ENCODE measurements around the gene GOSR1. TPM values are rescaled to one million over a fixed set of nuclear protein-coding genes. Genes with fewer than 3 reads are reported as not detected.
A peak's percentile ranks its signal among the peaks of the same experiment; 100 is the strongest.

GOSR1 gene
- total RNA-seq (10 to 100 TPM; 19.7 to 30.1 (median 26.6) TPM), polyA plus RNA-seq (10 to 100 TPM; 11.7 to 14.2 TPM)

DNA sequence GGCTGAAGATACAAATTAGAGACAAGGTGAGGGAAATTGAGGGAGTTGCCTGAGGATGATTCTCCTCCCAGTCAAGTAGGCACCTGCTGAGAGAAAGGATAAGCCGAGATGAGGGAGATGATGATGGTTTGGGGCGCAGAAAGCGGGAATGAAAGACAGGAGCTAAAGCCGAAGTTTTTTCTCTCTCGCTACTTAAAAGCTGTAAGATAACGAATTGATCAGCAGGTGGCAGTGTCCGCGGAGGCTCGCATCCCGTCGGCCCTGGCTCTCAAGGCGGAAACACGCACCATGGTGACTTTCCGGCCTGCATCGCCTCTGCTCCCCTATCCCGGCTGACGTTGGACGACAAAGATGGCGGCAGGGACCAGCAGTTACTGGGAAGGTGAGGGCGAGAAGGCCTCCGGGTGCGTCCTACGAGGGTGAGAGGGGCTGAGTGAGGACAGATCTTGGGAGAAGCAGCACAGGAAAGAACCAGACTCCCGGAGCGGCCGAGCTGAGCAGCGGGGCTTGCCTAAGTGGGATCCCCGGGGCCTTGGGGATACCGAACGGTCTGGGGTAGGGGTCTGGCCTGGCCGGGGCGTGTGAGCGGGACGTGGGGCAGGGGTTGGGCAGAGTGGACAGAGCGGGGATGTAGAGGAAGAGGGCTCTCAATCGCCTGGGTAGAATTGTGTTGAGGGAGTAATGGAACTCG, at the start of gene GOSR1:
Gene GOSR1 (plus strand): TSS at position 326 of the 691 bp plus-strand sequence. CDS start 26 bp downstream, at position 352.
- FAIRE-seq (peak; percentile 53), ATAC-seq (peak; percentile 100), DNase-seq (peak; percentile 89 to 96 (median 92))
- Histone ChIP-seq H3K4me1 (peaks cover 0 to 10% (median 8%) of the 10 kb centered on the region in 3 donors), H3K36me3 (peaks cover 0 to 20% (median 0%) of the 10 kb centered on the region in 3 donors), H3K27ac (peak within 1 kb of the TSS; percentile 82 to 90 (median 86)), H3K27me3 (no peaks in the 10 kb centered on the region), H3K9me3 (no peaks in the 10 kb centered on the region), H3K4me3 (peak within 1 kb of the TSS; percentile 74 to 95 (median 86))
- TF ChIP-seq, protein P1, sequence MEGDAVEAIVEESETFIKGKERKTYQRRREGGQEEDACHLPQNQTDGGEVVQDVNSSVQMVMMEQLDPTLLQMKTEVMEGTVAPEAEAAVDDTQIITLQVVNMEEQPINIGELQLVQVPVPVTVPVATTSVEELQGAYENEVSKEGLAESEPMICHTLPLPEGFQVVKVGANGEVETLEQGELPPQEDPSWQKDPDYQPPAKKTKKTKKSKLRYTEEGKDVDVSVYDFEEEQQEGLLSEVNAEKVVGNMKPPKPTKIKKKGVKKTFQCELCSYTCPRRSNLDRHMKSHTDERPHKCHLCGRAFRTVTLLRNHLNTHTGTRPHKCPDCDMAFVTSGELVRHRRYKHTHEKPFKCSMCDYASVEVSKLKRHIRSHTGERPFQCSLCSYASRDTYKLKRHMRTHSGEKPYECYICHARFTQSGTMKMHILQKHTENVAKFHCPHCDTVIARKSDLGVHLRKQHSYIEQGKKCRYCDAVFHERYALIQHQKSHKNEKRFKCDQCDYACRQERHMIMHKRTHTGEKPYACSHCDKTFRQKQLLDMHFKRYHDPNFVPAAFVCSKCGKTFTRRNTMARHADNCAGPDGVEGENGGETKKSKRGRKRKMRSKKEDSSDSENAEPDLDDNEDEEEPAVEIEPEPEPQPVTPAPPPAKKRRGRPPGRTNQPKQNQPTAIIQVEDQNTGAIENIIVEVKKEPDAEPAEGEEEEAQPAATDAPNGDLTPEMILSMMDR (IDR thresholded peaks at IDR 0.05), result peak; percentile 52 to 69 (median 61)
- WGBS, 2 donors, result 0% methylated on average over 37 of the region's 37 CpGs
- intact Hi-C loops (cut with DNase I), result no loop called here

DNA sequence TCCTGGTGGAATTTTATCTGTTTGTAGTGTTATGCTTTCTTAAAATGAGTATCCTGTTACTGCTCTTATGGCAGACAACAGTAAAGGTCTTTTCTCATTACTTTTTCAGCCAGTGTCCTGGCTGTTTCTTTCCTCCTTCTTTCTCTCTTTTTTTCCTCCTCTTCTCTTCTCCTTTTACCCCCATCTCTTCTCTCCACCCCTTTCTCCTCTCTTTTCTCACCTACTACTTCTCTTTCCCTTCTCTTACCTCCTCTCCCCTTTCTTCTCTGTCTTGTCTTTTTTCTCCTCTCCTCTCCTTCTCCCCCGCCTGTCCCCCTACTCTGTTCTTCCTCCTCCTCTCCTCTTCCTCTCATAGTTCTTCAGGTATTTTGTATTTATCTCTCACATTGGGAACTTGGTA, 49.6 kb upstream of the GOSR1 start:
- WGBS, 2 donors, result 82 to 100% methylated on average over 1 of the region's 1 CpG
- intact Hi-C loops (cut with DNase I), result no loop called here
- Histone ChIP-seq H3K36me3 (peaks cover 0 to 7% (median under 1%) of the 10 kb centered on the region in 3 donors), H3K4me1 (no peaks in the 10 kb centered on the region), H3K27ac (no peak overlapping the region), H3K4me3 (no peak overlapping the region), H3K27me3 (no peaks in the 10 kb centered on the region), H3K9me3 (no peaks in the 10 kb centered on the region)
- TF ChIP-seq, protein P1 (IDR thresholded peaks at IDR 0.05), result no peak
- FAIRE-seq (no peak), ATAC-seq (no peak), DNase-seq (no peak)

DNA sequence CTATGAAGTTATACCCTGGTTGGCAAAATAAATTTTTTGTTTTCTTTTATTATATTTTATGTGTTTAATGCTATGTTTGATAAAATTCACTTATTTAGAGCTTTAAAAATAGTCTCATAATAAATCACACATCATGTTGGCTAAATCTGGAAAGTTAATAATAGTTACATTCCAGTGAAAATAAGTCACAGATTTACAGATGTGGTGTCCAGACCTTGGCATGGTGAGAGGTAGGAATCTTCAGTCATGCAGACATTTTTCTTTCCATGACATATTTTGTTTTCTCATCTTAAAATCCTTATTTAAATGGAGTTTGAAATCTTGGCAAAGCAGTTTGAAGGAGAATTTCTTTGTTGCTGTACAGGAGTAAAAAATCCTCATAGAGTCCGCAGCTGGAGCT, 48.1 kb upstream of the GOSR1 start:
- H3K4me3 ChIP-seq, result no peak overlapping the region
- H3K27me3 ChIP-seq, result no peaks in the 10 kb centered on the region
- FAIRE-seq (peak; percentile 56), DNase-seq (no peak), ATAC-seq (no peak)
- H3K4me1 ChIP-seq, result no peaks in the 10 kb centered on the region
- intact Hi-C loops (cut with DNase I), result no loop called here
- 94 to 95% methylated on average over 1 of the region's 1 CpG for WGBS, 2 donors
- no peaks in the 10 kb centered on the region for H3K36me3 ChIP-seq
- TF ChIP-seq, protein P1 (IDR thresholded peaks at IDR 0.05), result no peak
- H3K9me3 ChIP-seq, result no peaks in the 10 kb centered on the region
- no peak overlapping the region for H3K27ac ChIP-seq

DNA sequence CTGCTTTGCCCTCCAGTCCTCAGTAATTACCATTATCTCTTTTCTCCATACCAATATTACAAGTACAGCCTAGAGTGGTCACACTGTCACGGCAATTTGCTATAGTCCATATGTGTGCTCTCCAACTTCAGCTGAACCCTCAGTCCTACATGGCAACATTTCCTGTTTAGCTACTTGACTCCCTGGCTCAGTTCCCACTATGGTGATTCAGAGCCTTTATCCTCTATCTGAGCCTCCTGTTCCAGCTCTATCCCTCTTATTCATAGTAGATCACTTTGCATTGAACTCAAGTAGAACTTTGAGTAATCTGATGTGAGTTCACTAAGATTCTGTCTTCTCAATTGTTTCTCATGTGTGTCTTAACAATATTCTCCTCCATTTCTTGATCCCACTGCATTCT, 43.7 kb upstream of the GOSR1 start:
- Histone ChIP-seq H3K4me1 (no peaks in the 10 kb centered on the region), H3K4me3 (no peak overlapping the region), H3K36me3 (no peaks in the 10 kb centered on the region), H3K27me3 (no peaks in the 10 kb centered on the region), H3K9me3 (no peaks in the 10 kb centered on the region), H3K27ac (no peak overlapping the region)
- DNase-seq, result peak in 1 of 6 donors; percentile 29
- TF ChIP-seq, protein P1 (IDR thresholded peaks at IDR 0.05), result no peak
- FAIRE-seq, result no peak
- peak; percentile 22 to 72 (median 53) for ATAC-seq
- intact Hi-C loops (cut with DNase I), result no loop called here
- WGBS, 2 donors, result 91 to 95% methylated on average over 1 of the region's 1 CpG

DNA sequence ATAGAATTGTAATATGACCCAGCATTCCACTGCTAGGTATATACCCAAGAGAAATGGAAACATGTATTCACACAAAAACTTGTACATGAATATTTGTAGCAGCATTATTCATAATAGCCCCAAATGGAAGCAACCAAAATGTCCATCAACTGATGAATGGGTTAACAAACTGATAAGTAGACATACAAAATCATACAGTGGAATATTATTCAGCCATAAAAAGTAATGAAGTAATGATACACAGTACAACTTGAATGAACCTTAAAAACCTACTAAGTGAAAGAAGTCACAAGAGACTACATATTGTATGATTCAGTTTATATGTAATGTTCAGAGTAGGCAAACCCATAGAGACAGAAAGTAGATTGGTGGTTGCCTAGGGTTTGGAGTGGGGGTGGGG, 40.5 kb upstream of the GOSR1 start:
- TF ChIP-seq, protein P1 (IDR thresholded peaks at IDR 0.05), result no peak
- intact Hi-C loops (cut with DNase I), result no loop called here
- ATAC-seq (no peak), DNase-seq (no peak), FAIRE-seq (no peak)
- no peaks in the 10 kb centered on the region for H3K9me3 ChIP-seq
- no peak overlapping the region for H3K27ac ChIP-seq
- H3K36me3 ChIP-seq, result no peaks in the 10 kb centered on the region
- H3K4me3 ChIP-seq, result no peak overlapping the region
- H3K4me1 ChIP-seq, result no peaks in the 10 kb centered on the region
- no peaks in the 10 kb centered on the region for H3K27me3 ChIP-seq

Data from pancreas (tissue), 10 donors.